HCT116 (cell line): ENCODE data around the gene CPNE9.

Experiments
- CEBPB ChIP-seq: IDR thresholded peaks from 2 replicates; pipeline ENCODE4 v1.6.1; 2012; ENCODE audit warnings: low read depth
- EZH2 ChIP-seq: fragments of 200-600 bp; sonication (generic); IDR thresholded peaks from 2 replicates; pipeline ENCODE4 v1.6.1; 2017; ENCODE audit warnings: antibody characterized with exemption, mixed run types
- EZH2phosphoT487 ChIP-seq: fragments of 200-600 bp; IDR thresholded peaks from 2 replicates; pipeline ENCODE4 v1.6.1; 2018; ENCODE audit warnings: antibody characterized with exemption, borderline replicate concordance
- FOSL1 ChIP-seq: IDR thresholded peaks from 2 replicates; pipeline ENCODE4 v1.6.1; 2012; ENCODE audit warnings: low read depth
- MAX ChIP-seq: IDR thresholded peaks from 2 replicates; pipeline ENCODE4 v1.6.1; 2012
- POLR2A ChIP-seq: IDR thresholded peaks from 2 replicates; pipeline ENCODE4 v1.7.0; 2011; ENCODE audit warnings: borderline replicate concordance; ENCODE audit not compliant: insufficient read depth, insufficient read length; ENCODE audit errors: extremely low read depth
- POLR2AphosphoS5 ChIP-seq: IDR thresholded peaks from 2 replicates; pipeline ENCODE4 v1.6.1; 2011; ENCODE audit warnings: mild to moderate bottlenecking, low read depth, low read length, moderate library complexity
- RAD21 ChIP-seq: IDR thresholded peaks from 2 replicates; pipeline ENCODE4 v1.6.1; 2012; ENCODE audit warnings: low read depth, mild to moderate bottlenecking
- SP1 ChIP-seq: IDR thresholded peaks from 2 replicates; pipeline ENCODE4 v1.6.1; 2012; ENCODE audit warnings: low read depth
- ZFX ChIP-seq: fragments of 450-650 bp; IDR thresholded peaks from 2 replicates; pipeline ENCODE4 v1.6.1; 2017
- TF ChIP-seq, protein P1 (sequence below), 3 experiments: fragments of 200-600 bp in 1 of 3; sonication (generic) in 1 of 3; IDR thresholded peaks in 2 of 3; conservative IDR thresholded peaks in 1 of 3; 2 replicates each; pipeline ENCODE4 v1.5.1; 2012 to 2017; ENCODE audit warnings: low read depth in 2 of 3, low read length in 2 of 3, antibody characterized with exemption in 1 of 3, borderline replicate concordance in 1 of 3, control low read depth in 1 of 3, mild to moderate bottlenecking in 1 of 3, mixed read lengths in 1 of 3, mixed run types in 1 of 3, moderate library complexity in 1 of 3; ENCODE audit not compliant: insufficient read depth in 1 of 3

GRCh38 chr3:9732080-9732739 is 28.6 kb downstream of the CPNE9 start:
- TF ChIP-seq POLR2AphosphoS5 (no peak), POLR2A (no peak), FOSL1 (no peak), CEBPB (no peak), EZH2 (no peak), MAX (no peak), SP1 (no peak), RAD21 (no peak), EZH2phosphoT487 (no peak), ZFX (0 out of 2 replicates have a peak, but pooled peaks have one; percentile 58)
- TF ChIP-seq, protein P1, sequence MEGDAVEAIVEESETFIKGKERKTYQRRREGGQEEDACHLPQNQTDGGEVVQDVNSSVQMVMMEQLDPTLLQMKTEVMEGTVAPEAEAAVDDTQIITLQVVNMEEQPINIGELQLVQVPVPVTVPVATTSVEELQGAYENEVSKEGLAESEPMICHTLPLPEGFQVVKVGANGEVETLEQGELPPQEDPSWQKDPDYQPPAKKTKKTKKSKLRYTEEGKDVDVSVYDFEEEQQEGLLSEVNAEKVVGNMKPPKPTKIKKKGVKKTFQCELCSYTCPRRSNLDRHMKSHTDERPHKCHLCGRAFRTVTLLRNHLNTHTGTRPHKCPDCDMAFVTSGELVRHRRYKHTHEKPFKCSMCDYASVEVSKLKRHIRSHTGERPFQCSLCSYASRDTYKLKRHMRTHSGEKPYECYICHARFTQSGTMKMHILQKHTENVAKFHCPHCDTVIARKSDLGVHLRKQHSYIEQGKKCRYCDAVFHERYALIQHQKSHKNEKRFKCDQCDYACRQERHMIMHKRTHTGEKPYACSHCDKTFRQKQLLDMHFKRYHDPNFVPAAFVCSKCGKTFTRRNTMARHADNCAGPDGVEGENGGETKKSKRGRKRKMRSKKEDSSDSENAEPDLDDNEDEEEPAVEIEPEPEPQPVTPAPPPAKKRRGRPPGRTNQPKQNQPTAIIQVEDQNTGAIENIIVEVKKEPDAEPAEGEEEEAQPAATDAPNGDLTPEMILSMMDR (IDR thresholded peaks at IDR 0.05 in 2 of 3, conservative IDR thresholded peaks at IDR 0.05 in 1 of 3; ENCODE audit: borderline replicate concordance in 1 of 3, insufficient read depth in 1 of 3, low read depth in 2 of 3, low read length in 2 of 3) = no peak
